Measurements from ENCODE around the gene SCCPDH.

SCCPDH gene

DNA sequence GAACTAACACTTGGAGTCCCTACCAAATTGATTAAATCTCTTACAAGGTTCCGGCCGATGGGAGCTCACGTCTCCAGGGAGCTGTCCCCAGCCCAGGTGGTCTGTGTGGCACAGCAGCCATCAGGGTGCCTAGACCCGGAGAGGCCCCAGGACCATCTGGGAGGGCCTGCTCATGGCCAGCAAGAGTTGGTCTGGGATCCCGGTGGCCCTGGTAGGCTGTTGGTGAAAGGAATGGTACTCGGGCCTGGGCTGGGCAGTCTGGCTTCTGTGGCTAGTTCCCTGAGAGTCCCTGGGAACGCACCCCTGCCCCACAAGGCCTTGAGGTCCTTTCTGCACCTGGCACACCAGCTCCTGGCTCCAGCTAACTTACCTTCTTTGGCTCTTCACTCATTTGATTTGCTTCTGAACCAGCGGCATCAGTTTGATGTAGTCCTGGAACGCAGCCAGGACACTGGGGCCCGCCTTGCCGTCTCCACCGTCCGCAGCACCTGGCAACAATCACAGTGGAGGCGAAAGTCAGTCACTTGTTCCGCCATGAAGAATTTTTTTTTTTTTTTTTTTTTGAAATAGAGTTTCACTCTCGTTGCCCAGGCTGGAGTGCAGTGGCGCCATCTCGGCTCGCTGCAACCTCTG is 62.5 kb downstream of the SCCPDH start:
- no peak for DNase-seq

DNA sequence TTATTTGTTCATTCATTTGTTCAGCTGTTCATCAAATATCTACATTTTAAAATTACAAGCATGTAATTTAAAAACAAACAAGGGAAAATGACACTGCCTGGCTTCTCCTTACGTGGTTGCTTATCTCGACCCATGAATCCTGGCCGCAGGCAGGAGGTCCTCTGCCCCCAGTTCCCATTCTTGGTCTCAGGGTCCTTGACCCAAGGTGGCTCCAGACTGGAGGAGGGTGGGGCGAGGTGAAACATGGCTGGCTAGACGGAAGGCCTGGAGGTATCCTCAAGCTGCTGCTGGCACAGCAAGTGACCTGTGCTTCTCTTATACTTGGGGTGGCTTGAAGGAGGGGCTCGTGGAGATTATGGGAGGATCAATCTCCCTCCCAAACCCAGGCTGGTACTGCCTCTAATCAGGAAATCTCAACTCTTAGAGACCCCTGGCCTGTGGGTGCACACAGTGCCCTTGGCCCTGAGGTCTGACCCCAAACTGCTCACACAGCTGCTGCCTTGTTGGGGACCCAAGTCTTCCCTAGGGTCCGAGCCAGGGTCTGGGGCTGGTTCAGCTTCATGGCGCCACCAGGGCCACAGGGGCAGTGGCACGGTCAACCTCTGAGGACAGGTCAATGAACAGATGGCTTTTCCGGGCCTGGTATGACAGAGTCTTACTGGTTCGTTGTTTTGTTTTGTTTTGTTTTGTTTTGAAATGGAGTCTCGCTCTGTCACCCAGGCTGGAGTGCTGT is 63.7 kb downstream of the SCCPDH start:
- no peak for DNase-seq

DNA sequence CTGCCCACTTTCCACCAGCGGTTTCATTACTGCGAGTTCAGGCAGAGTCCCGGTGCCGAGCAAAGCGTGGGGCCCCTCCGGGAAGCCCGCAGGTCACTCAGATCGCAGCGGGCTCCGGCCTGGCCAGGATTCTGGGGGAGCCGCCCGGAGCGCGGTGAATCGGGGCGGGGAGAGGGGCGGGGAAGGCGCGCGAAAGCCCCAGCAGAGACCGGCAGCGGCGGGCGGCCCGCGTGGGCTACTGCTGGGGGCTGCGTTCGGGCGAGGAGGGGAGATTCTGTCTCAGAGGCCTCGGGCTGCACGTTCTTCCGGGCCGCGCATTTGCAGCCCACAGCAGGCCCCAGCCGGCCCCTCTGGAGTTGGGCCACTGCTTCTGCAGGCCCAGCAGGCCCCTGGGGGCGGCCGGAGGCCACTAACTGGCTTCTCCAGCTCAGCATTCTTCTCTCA is 64.7 kb downstream of the SCCPDH start:
- no peak for DNase-seq

GRCh38 chr1:246789454-246790339 is 65.5 kb downstream of the SCCPDH start:
- DNase-seq: no peak

DNA sequence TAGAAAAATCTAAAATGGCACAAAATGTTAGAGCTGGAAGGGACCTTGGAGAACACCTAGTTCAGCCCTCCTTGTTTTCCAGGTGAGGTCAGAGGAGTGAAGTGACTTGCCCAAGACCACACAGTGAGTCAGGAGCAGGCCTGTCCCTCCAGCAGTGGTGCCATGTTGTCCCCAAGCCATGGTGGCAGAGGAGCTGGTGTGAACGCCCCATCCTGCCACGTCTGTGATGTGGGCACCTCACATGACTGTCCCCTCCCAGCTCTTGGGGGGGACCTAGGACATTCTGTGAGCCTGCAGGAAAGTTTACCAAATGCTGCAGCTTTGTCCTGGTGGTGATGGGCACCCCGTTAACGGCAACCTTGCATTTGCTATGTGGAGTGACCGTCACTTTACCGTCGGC is 66.2 kb downstream of the SCCPDH start:
- no peak for DNase-seq

DNA sequence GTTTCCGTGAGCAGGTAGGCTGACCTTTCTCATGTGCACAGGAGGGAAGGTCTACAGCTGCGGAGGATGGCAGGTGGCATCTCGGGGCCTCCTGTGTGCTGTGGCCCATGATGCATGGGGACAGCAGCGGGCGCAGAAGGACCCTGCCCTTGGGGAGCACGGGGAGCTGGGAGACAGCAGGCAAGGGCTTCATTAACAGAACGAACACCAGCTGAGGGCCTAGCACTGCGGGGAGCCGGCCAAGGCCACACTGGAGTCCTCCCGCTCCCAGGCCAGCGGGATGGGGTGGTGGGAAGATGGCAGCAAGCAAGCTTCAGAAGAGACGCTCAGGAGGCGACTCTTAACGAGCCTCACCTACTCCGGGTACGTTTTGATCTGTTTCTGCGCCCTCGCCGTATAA is 66.6 kb downstream of the SCCPDH start:
- DNase-seq: no peak

GRCh38 chr1:246791303-246791918 is 67.2 kb downstream of the SCCPDH start:
- DNase-seq: no peak

DNA sequence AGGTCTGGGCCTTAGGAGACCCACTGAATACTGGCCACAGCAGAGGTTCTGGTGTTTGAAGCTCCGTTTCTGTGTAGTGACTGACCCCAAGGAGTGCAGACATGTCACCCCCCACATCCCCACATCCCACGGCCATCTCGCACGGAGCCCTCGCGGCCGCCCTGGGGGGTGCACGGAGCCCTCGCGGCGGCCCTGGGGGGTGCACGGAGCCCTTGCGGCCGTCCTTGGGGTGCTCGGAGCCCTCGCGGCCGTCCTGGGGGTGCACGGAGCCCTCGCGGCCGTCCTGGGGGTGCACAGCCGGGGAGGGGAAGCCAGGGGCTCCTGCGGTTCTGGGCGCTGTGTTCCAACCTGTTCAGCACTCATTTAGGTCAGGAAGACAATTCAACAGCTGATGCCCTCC is 68.4 kb downstream of the SCCPDH start:
- DNase-seq: no peak

GRCh38 chr1:246793356-246793896 is 69.2 kb downstream of the SCCPDH start:
- DNase-seq: no peak

DNA sequence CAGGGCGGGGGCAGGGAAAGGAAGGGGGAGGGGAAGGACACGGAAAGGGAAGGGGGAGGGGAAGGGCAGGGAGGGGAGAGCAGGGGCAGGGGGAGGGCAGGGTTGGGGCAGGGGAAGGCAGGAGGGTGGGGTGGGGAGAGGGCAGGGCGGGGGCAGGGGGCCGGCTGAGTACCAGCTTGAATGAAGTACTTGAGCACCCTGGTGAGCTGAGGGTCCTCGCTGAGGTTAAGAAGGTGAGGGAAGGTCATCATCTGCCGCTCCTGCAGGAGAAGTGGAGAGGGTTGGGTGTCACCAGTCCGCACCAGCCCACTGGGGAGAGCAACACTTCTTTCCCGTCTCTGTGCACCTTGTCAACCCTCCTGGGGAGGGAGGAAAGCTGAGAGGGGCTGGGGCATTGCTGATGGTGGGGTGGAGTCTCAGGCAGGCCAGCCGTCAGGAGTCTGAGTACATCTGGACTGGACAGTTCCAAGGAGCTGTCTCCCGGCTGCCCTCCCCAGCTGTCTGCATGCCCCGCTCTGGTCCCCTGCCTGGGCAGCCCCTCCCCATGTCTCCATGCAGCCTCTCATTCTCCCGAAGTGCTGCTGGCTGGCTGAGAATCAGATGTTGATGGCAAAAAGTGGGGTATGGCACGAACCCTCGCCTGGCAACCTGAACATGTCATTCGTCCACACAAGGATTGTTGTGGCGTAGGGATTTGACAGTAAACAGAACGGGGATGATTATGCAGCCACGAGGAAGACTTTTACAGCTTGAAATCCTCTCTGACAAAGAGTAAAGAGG is 70.0 kb downstream of the SCCPDH start:
- DNase-seq: no peak

- no peak for DNase-seq
Measured at GRCh38 chr1:246794828-246795671, 70.8 kb downstream of the SCCPDH start.

GRCh38 chr1:246795906-246796694 is 71.9 kb downstream of the SCCPDH start:
- no peak for DNase-seq

DNA sequence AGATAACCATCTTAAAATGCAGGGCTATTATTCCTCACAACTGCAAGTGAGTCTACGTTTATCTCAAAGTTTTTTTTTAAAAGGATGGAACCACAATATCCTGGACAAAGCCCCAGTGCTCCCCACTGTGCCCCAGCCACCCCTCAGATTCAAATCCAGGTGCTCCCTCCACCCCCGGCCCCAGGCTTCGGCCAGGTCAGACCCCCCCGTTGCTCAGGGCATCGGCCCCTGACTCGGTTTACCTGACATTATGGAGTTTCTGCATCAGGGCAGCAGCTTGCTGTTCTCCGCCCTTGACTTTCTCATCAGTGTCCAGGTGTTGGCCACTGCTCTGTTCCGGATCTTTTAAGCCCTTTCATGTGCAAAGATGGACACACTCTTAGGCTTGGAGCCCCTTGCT is 72.9 kb downstream of the SCCPDH start:
- DNase-seq: no peak

DNA sequence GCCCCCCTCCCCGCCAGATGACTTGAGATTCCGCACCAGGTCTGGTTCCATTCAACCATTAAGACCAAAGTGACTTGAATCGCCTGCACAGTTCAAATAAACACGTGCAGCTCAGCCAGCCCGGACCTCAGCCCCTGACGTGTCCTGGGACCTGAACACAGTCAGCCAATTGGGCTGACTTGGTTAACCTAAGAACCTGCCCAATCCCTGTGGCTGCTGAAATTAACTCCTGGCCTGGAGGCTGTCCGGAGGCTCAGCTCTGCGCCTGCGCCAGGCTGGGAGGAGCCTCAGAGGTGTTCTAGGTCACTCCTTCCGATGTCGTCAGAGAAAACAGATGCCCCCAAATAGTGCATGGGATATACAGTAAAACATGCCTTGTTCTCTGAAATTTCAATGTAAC is 73.4 kb downstream of the SCCPDH start:
- DNase-seq: no peak

DNA sequence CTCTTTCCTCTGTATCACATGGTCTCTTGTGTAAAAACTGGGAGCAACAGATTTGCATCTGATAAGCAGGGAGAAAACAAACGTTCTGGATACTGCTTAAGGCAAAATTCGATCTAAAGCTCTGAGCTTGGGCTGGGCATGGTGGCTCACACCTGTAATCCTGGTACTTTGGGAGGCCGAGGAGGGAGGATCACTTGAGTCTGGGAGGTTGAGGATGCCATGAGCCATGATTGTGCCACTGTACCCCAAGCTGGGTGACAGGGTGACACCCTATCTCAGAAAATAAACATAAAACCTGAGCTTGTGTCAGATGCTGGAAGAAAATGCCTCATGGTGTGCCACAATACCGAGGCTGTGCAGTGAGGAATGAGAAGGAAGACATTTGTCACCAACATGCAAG is 73.9 kb downstream of the SCCPDH start:
- DNase-seq: no peak

DNA sequence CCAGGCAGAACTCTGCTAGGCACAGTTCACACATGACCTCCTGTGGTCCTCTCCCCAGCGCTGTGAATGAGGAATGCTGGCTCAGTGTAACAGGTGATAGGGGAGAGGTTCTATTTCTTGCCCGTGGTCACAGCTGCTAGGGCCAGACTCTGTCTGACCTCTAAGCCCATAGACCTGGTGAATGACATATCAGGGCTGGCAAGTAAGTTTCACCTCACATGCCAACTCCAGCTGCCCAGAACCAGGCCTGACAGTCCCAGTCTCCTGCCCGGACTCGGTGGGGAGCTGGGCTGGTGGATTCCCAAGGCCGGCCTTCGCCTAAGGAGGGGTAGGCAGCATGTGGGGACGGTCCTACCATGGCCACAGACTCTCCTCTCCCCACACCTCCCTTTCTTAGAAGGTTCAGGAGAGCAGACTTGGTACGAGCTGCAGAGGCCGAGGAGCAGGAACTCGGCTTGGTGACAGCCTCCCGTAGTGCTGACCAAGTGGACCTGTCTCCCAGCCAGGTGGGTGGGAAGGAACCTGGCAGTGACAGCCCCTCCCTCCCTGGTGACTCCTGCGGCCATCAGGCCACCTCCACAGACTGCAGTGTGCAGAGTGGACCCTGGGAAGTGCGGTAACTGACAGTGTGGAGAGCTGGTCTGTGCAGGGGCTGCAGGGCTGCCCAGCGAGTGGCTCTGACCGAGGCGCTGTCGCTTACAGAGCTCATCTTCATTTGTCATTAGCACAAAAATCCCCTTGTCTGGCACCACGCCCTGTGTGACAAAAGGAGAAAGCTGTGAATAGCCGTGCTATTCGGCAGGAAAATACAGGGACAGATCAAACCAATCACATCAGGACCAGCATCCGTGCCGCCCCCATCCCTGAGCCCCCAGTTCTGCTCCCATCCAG is 74.6 kb downstream of the SCCPDH start:
- DNase-seq: no peak

DNA sequence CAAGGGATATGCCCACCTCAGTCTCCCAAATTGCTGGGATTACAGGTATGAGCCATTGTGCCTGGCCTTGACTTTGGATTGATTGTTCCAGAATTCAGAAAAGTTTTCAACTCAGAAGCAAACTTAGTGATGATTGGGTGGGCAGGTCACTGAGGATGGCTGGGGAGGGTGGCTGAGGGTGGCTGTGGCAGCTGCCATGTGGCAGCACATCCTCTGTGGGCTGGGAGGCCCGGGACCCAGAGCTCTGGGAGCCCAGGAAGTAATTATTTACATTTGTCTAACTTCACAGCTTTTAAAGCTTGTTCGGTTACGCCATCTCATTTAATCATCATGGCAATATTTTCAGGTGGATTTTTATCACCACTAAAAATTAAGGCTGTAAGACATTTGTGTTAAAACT is 76.1 kb downstream of the SCCPDH start:
- DNase-seq: no peak

GRCh38 chr1:246800756-246801155 is 76.5 kb downstream of the SCCPDH start:
- no peak for DNase-seq
